GM18499 (cell line): ENCODE measurements around the gene ZNF862.
"Not testable (repeated sequence)": the region's sequence is repeated elsewhere in the genome, so short reads cannot be mapped to it uniquely, and the experiment has no call there.

Experiments
- ATAC-seq: cut with Tn5 transposase; IDR thresholded peaks from one replicate; pipeline ENCODE4 v1.9.1; 2021; ENCODE audit warnings: moderate number of reproducible peaks; ENCODE audit not compliant: insufficient read depth, unreplicated experiment

Gene ZNF862

DNA sequence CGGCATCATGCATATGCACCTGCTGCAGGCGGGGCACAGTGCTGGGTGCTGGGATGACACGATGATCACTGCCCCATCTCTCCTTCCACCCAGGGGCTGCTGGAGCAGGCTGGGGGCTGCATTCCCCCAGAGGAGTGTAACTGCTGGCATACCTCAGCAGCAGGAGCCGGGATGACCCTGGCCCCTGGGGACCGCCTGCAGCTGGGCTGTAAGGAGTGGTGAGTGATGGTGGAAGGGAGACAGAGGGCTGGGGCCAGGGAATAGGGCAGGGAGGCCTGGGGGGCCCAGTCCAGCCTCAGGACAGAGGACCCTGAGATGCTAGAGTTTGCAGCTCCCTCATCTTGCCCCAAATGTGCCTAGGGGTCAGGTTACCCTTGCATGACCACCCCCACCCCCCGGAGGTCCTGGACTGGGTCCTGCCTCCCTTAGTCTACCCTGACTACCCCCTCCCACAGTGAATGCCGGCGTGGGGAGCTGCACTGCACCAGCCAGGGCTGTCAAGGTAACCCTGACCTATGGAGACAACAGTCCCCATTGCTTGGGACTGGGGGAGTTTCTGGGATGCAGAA lies 14.5 kb upstream of the ZNF862 start:
- no peak for ATAC-seq

DNA sequence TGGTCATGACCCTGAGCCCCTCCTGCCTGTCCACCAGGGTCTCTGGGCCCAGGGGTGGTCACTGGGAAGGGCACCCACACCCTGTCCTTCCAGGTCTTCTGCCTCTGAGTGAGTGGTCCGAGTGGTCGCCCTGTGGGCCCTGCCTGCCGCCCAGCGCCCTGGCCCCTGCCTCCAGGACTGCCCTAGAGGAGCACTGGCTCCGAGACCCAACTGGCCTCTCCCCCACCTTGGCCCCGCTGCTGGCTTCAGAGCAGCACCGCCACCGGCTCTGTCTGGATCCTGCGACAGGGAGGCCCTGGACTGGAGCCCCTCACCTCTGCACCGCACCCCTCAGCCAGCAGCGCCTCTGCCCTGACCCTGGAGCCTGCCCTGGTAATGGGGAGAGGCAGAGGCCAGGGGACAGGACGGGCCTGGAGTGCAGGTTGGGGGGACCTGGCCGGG lies 13.9 kb upstream of the ZNF862 start:
- ATAC-seq: no peak

DNA sequence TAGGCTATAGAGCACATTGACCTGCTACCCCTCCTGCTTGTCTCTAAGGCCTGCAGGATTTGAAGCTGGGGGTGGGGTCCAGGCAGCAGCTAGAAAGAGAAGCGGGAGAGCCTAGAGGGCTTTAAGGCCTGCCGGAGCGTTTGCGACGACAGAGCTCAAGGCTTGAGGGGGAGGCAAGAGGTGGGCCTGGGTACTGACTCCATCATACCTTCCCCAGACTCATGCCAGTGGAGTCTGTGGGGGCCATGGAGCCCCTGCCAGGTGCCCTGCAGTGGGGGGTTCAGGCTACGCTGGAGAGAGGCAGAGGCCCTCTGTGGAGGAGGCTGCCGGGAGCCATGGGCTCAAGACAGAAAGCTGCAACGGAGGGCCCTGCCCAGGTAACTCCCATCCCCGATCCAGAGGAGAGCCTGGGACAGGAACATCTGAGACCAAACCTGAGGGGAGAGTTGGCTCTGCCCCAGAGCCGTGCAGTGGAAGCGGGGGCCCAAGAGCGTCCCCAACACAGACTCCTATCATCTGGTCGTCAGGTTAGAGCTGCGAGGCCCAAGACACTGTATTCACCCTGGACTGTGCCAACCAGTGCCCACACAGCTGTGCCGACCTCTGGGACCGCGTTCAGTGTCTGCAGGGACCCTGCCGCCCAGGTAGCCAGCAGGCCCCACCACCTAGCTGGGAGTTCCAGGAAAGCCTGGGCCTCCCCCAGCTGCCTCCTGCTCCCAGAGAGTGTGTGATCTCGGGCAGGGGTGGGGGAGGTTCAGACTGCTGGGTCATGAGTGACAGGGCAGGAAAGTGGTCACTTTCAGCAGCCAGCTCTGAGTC lies 13.2 kb upstream of the ZNF862 start:
- ATAC-seq: no peak

DNA sequence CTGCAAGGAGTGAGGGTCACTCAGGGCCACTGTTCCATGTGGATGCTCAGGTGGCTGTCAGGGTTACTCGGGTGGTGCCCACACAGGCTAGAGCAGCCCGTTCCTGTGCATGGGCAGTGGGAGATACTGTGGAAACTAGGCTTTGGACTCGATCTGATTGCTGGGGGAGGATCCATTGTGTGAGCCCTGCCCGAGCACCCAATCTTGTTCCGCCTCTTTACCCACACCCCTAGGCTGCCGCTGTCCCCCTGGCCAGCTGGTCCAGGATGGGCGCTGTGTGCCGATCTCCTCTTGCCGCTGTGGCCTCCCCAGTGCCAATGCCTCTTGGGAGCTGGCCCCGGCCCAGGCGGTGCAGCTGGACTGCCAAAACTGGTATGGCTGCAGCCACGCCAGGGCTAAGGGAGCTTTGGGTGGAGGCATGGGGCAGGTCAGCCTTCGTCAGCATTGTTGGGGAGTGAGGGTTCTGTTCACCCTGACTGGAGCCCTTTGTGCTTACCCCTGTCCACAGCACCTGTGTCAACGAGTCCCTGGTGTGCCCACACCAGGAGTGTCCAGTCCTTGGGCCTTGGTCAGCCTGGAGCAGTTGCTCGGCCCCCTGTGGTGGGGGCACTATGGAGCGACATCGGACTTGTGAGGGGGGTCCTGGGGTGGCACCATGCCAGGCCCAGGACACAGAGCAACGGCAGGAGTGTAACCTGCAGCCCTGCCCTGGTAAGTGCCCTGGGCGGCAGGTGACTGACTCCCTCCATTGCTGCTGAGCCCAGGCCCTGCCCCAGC lies 12.4 kb upstream of the ZNF862 start:
- no peak for ATAC-seq

DNA sequence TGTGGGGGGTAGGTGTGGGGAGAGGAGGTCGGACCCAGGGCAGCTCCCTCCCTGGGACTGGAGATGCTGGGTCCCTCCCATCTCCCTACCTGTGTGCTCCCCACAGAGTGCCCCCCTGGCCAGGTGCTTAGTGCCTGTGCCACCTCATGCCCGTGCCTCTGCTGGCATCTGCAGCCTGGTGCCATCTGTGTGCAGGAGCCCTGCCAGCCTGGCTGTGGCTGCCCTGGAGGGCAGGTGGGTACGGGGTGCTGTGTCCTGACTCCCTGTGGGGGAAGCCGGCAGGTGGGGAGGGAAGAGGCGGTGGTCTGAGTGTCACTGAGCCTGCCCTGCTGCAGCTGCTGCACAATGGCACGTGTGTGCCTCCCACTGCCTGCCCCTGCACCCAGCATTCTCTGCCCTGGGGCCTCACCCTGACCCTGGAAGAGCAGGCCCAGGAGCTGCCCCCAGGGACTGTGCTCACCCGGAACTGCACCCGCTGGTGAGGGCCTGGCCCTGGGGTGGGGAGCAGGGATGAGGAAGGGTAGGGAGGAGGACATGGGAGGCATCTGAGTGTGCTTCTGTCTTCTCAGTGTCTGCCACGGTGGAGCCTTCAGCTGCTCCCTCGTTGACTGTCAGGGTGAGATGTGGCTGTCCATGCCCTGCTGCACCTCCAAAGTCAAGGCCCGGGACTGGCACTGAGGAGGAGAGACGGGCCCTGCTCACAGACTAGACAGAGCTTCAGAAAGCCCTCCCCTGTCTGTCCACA lies 11.7 kb upstream of the ZNF862 start:
- no peak for ATAC-seq

DNA sequence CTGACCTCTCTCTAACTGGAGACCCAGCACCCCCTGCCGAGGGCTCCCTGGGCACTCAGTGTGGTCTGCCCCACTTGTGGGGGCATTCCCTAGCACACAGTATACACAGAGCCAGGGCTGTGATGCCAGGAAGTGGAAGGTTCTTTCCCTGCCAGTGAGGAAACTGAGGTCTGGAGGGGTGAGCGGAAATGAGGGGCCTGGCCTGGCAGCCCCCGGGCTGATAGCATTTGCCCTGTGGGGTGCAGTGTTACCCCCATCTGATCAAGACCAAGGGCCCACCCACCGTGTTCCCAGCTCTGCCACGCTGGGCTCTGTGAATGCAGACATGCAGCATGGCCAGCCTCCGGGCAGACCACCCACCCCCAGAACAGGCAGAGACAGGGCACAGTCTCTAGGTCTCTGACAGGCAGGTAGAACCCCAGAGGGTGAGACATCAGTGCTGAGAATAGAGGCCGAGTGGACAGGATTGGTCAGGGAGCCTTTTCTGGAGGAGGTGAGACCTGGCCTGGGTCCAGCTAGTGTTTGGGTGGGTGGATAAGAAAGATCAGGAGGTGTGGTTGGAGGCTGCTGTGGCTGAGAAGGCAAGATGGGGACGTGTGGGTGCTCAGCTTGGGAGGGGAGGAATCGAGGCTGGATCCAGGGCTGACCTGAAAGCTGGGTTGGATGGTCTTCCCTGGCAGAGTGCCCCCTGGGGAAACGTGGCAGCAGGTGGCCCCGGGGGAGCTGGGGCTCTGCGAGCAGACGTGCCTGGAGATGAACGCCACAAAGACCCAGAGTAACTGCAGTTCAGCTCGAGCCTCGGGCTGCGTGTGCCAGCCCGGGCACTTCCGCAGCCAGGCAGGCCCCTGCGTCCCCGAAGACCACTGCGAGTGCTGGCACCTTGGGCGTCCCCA lies 10.8 kb upstream of the ZNF862 start:
- no peak for ATAC-seq

DNA sequence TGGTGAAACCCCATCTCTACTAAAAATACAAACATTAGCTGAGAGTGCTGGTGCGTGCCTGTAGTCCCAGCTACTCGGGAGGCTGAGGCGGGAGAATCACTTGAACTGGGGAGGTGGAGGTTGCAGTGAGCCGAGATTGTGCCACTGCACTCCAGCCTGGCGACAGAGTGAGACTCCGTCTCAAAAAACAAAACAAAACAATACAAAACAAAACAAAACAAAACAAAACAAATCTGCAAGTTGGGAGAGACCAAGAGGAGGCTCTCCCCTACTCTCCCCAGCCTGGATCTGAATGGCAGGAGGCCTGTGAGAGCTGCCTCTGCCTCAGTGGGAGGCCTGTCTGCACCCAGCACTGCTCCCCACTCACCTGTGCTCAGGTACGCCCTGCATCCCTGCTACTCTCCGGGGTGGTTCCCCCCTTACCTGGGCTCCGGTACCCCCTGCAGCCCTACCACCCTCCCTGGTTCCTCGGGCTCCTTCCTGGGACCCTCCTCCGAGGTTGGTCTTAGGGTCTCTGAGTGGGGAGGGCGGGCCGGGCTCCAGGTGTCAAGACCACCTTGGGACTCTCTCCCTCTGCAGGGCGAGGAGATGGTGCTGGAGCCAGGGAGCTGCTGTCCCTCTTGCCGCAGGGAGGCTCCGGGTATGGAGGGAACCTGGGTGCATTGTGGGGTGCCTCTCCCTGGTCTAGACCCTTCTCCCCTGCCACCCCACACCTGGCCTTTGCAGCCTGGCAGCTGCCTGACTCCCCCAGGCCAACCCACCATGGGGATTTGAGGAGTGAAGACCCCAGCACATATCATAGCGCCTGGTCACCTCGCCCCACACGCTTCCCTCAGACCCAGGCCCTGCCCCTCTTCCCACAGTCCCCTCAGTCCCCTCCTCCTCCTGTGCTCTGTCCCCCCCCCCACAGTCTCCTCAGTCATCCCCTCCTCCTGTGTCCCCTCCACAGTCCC lies 9.5 kb upstream of the ZNF862 start:
- ATAC-seq: no peak

DNA sequence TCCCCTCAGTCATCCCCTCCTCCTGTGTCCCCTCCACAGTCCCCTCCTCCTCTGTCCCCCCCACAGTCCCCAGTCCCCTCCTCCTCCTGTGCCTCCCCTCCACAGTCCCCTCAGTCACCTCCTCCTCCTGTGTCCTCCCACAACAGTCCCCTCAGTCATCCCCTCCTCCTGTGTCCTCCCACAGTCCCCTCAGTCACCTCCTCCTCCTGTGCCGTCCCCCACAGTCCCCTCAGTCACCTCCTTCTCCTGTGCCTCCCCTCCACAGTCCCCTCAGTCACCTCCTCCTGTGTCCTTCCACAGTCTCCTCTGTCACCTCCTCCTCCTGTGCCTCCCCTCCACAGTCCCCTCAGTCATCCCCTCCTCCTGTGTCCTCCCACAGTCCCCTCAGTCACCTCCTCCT lies 7.6 kb upstream of the ZNF862 start:
- not testable (repeated sequence) for ATAC-seq

DNA sequence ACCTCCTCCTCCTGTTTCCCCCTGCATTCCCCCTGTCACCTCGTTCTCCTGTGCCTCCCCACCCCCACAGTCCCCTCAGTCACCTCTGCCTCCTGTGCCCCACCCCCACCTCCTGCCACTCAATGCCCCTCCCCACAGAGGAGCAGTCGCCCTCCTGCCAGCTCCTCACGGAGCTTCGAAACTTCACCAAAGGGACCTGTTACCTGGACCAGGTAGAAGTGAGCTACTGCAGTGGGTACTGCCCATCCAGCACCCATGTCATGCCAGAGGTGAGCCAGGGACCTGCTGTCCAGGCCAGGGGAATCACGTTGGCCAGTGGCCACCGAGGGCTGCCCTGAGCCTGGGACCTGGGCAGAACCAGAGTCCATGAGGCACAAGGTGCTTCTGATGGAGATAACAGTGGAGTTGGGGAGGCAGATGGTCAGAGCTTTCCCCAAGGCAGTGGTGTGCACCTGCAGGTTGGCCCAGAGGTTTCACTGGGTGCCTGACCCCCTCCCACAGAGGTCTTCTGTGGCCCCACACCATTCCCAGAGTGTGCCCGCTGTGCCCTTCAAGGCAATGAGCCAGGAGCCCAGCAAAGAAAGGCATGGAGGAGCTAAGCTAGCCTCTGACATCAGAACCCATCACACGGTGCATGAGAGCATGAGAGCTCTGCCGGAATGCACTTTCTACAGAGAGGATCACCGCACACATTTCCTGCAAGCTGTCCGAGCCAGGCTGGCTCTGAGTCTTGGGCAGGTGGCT lies 7.0 kb upstream of the ZNF862 start:
- no peak for ATAC-seq

DNA sequence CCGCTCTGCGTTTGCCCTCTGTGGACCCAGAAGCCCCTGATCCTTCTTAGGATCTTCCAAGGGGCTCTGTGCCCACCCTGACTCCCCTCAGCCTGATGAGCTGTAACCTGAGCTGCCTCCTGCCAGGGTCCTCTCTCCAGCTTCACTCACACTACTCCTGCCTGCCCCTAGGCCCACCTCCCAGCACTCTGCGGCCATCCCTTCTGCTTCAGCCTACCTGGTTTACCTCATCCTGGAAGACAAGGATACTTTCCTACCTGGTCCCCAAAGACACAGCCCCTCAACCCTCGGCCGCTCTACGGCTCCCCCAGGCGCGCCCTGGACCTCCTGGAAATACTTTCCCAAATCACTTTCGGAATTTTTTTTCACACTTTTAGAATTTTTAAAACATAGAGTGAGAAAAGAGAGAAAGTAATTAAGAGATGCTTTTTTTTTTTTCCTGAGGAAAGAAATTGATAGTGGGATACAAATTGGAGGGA lies 6.4 kb upstream of the ZNF862 start:
- ATAC-seq: no peak

DNA sequence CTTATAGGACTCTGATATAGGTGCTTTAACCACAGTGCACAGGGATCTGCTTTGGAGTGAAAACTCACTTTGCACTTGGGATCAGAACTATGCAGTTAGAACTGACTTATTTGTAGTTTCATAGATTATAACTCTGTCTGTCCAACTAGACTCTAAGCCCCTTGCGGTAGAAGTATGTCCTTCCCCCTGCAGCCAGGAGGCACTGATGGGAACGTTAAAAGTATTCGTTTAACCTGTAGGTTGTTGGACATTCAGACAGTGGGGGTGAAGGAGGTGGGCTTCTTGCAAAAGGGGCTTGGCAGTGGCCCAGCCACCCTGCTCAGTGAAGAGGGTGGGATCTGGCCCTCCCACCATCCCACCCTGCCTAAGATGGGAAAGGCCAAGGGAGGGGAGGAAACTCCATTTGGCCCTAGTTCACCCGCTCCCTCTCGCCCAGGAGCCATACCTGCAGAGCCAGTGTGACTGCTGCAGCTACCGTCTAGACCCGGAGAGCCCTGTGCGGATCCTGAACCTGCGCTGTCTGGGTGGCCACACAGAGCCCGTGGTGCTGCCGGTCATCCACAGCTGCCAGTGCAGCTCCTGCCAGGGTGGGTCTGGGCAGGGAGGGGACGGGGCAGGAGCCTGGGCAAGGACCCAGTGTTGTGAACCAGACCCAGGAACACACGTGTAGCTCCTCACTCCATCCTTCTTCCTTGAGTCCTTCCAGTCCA lies 5.7 kb upstream of the ZNF862 start:
- ATAC-seq: no peak

DNA sequence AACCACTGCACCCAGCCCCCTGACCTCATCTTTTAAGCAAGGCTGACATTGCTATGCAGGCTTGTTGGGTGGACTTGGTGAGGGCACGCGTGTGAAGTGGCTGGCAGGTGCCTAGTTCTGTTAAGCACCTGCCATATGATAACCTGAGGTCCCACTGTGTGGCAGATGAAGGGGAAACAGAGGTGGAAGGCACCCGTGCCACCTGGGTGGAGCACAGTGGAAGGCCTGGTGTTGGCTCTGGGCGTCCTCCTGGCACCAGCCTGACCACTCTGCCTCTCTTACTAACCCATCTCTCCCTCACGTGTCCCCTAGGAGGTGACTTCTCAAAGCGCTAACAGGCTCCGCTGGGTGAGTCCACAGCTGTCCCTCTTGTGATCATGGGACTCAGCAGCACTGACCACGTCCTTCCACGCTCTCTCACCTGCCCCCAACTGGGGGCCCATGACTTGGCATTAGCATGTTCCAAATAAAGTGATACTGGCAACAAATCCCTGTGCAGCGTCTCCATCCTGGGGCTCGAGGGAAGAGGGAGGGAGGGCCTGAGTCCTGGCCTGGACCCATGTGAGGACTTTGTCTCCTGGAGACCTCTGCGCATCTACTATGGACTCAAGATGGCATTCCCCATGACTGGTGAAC lies 4.6 kb upstream of the ZNF862 start:
- no peak for ATAC-seq

DNA sequence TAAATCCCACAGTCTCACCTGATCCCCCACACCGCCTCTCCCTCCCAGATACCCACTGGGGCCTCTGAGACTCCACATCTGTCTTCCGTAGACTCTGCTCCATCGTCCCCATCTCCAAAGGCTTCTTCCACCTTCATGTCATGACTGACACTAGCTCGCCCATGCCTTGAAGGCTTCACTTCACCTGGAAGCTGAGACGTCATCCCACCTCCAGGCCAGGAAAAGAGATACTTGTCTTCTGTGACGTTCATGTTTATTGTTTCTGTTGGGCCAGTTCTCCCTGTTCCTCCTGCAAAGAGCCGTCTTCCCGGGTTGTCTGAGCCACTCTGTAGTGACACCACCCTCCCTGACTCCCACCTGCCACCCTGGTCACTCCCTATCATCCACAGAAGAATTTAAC lies 3.6 kb upstream of the ZNF862 start:
- no peak for ATAC-seq

DNA sequence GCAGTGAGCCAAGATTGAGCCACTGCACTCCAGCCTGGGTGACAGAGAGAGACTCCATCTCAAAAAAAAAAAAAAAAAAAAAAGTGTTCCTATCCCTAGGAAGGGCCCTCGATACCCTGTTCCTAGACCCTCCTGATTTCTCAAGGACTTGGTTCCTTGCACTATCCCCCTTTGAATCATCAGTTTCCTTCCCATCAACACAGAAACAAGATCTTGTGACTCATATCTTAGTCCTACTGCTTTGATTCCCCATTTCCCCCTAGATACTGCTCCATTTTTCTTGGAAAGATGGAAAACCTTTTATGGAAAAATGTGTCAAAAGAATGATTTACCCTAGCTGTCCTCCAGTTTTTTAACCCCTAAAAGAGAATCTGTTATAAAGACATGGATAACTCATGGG lies 1.7 kb upstream of the ZNF862 start:
- no peak for ATAC-seq

DNA sequence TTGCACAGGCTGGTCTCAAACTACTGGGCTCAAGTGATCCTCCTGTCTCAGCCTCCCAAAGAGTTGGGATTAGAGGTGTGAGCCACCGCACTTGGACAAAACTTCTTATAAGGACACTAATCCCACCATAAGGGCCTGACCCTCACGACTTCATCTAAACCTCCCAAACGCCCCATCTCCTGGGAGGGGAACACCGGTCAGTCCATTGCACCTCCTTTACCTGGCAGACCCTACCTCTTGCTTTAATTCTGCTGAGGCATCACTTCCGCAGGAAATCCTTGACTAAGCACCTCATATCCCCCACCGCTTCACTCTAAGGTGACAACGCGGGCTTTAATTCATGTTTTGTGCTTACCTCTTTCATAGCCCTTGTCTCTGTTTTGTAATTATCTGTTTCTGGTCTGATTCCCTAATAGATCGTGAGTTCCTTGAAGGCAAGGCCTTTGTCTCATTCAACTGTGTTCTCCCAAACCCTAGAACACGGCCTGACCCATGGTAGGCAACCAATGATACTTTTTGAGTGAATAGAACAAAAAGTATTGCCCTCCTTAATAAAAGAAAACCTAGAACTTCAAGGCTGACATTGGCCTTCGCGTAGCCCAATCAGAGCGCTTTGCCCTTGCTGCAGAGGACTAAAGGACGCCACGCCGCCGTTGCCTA lies 481 bp upstream of the ZNF862 start:
- ATAC-seq: no peak

DNA sequence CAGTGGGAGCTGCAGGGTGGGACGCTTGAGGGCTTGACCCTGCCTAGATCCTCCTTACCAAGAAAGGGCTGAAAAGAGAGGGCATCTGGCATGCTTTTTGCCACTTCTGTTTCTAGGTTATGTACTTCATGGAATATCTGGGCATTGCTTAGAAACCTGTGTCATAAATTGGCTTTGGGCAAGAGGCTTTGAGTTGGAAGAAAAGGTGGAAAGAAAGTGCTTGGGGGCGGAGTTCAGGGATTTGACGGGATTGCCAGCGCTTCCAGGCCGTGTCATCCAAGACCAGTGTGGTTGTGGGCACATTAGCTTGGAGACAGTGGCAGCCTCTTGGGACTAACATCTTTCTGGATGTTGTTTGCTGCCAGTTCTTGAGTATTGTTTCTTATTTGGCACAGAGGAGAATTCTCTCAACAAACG lies 825 bp downstream of the ZNF862 start:
- ATAC-seq: no peak
